Thyroid gland (tissue), 4 donors: ENCODE data around the gene CDHR1.

Source experiments
- CTCF ChIP-seq, 6 experiments: fragments of 200-600 bp in 3 of 6; fragments of 450-650 bp in 3 of 6; sonication (generic) in 3 of 6; IDR thresholded peaks; one replicate each; pipeline ENCODE4 v1.5.1; 2016 to 2019; ENCODE audit warnings: antibody characterized with exemption in 6 of 6, mild to moderate bottlenecking in 2 of 6, inconsistent platforms in 1 of 6, moderate library complexity in 1 of 6
- POLR2A ChIP-seq, 2 donors: fragments of 450-650 bp; IDR thresholded peaks; one replicate each; pipeline ENCODE4 v1.6.1; 2017; ENCODE audit warnings: antibody characterized with exemption in 2 of 2, mild to moderate bottlenecking in 2 of 2, moderate library complexity in 1 of 2

- TF ChIP-seq CTCF (IDR thresholded peaks at IDR 0.05) (peak; percentile 75 to 96 (median 90)), POLR2A (IDR thresholded peaks at IDR 0.05) (no peak)
Observed at GRCh38 chr10:84264611-84265141, 70.3 kb downstream of the CDHR1 start.
